Stimulated activated CD4-positive, alpha-beta T cell treated with anti-CD3 and anti-CD28 coated beads, Interleukin-4, amount 100 ng/mL, for 4 hours (primary cell): ENCODE results near the gene CERS6.
A peak's percentile ranks its signal among the peaks of the same experiment; 100 is the strongest.
"Not testable (repeated sequence)": the region's sequence is repeated elsewhere in the genome, so short reads cannot be mapped to it uniquely, and the experiment has no call there.

Source experiments
- DNase-seq, 2 experiments: peaks; one replicate each; pipeline ENCODE4 v3.0.0-alpha.2; 2020

Gene CERS6, protein sequence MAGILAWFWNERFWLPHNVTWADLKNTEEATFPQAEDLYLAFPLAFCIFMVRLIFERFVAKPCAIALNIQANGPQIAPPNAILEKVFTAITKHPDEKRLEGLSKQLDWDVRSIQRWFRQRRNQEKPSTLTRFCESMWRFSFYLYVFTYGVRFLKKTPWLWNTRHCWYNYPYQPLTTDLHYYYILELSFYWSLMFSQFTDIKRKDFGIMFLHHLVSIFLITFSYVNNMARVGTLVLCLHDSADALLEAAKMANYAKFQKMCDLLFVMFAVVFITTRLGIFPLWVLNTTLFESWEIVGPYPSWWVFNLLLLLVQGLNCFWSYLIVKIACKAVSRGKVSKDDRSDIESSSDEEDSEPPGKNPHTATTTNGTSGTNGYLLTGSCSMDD

GRCh38 chr2:168455645-168456520 is at the start of gene CERS6:
Gene CERS6 (plus strand): TSS chr2:168456272. CDS start chr2:168456449, 177 bp downstream.
- peak; percentile 84 to 87 for DNase-seq

DNA sequence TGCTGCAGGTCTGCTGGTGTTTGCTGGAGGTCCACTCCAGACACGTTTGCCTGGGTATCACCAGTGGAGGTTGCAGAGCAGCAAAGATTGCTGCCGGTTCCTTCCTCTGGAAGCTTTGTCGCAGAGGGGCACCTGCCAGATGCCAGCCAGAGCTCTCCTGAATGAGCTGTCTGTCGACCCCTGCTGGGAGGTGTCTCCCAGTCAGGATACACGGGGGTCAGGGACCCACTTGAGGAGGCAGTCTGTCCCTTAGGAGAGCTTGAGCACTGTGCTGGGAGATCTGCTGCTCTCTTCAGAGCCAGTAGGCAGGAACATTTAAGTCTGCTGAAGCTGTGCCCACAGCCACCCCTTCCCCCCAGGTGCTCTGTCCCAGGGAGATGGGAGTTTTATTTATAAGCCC is 43.8 kb upstream of the CERS6 start:
- DNase-seq: not testable (repeated sequence)

DNA sequence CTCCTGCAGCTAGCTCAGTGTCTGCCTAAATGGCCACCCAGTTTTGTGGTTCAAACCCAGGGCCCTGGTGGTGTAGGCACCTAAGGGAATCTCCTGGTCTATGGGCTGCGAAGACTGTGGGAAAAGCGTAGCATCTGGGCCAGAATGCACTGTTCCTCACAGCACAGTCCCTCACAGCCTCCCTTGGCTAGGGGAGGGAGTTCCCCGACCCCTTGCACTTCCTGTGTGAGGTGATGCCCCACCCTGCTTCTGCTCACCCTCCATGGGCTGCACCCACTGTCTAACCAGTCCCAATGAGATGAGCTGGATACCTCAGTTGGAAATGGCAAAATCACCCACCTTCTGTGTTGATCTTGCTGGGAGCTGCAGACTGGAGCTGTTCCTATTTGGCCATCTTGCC is 43.0 kb upstream of the CERS6 start:
- DNase-seq: not testable (repeated sequence)

GRCh38 chr2:168416555-168416954 is 39.5 kb upstream of the CERS6 start:
- DNase-seq: no peak

GRCh38 chr2:168422584-168422983 is 33.5 kb upstream of the CERS6 start:
- DNase-seq: no peak

GRCh38 chr2:168424112-168424951 is 31.7 kb upstream of the CERS6 start:
- DNase-seq: no peak

GRCh38 chr2:168424971-168425370 is 31.1 kb upstream of the CERS6 start:
- DNase-seq: no peak

GRCh38 chr2:168426861-168427260 is 29.2 kb upstream of the CERS6 start:
- DNase-seq: no peak

GRCh38 chr2:168427451-168427850 is 28.6 kb upstream of the CERS6 start:
- no peak for DNase-seq

DNA sequence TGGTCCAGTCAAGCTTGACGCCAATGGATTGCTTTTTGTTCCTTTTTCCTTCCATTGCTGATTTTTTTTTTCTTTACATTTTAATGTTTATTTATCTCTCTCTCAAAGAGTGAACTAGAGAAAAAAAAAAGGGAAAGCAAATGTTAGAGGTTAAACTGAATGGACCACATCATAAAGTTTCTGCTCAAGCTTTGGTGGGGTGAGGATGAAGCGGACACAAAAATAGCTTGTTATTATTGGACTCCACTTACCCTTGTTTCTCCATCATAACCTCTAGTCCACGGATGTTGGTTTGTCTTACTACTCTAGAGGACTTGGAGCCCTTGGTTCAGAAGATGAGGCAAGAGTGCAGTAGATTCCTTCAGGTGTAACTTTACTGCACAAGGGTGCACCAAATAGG is 27.6 kb upstream of the CERS6 start:
- no peak for DNase-seq

DNA sequence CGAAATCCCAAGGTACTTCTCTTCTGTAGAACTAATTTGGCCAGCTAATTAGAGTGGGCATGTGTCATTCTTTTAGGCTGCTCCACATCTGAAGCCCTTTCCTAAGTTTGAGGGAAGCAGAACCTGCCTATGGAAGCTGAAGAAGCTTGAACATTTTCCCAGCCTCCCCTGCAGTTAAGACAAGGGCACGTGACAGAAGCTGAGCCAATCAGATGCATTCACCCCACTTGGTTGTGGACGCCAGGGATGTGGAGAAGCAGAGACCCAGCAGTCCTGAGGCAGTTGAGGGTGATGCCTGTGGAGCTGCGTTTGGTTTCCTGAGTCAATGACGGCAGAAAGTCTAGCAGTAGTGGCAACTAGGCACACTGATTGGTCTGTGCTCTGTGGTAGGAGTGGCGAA is 26.1 kb upstream of the CERS6 start:
- no peak for DNase-seq

- no peak for DNase-seq
Observed at GRCh38 chr2:168430431-168430830, 25.6 kb upstream of the CERS6 start.

DNA sequence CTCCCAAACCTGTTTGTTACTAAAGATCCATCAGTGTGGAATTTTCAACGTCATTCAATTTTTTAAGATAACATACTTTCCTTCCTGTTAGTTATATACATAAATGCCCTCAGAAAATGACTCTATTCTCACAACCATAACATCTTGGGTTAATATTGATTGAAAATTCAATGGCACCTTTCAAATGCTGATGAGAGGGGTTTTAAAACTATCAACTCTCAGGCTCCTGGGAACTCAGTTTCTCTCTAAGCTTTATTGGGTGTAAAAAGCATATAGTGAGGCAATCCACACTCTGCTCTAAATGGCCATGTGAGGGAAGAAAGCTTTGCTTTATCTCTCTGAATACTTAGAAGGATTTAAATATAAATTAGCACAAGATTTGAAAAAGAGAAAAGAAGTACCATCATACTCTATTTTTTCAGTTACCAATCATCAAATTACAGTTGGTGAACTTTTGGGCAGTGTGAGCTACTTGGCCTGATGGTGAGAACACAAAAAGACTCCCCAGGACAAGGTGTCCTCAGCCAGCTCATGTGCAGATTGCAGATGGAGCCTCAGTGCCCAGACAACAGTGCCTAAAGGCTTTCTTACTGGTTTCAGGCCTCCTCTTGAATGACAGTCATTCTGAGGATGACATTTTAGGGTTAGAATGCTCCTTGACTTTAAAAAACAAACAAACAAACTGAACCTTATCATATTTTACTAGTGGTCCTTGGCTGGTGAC is 24.6 kb upstream of the CERS6 start:
- no peak for DNase-seq

DNA sequence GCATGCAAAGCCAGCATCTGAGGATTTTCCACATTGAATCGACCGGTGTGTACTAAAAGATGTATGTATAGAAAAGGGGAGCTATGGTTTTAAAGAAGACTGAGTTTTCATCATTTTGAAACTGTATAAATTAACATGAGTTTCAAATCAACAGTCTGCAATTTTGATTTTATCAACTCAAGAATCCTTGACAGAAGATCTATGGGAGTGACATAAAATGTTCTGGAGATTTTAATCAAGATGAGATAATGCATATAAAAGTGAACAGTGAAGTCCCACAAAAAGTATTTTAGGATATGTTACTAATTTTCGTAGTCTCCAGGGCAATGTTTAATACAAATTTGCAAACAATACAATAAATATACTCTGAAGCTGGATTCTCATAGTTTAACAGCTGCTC is 24.0 kb upstream of the CERS6 start:
- DNase-seq: no peak

DNA sequence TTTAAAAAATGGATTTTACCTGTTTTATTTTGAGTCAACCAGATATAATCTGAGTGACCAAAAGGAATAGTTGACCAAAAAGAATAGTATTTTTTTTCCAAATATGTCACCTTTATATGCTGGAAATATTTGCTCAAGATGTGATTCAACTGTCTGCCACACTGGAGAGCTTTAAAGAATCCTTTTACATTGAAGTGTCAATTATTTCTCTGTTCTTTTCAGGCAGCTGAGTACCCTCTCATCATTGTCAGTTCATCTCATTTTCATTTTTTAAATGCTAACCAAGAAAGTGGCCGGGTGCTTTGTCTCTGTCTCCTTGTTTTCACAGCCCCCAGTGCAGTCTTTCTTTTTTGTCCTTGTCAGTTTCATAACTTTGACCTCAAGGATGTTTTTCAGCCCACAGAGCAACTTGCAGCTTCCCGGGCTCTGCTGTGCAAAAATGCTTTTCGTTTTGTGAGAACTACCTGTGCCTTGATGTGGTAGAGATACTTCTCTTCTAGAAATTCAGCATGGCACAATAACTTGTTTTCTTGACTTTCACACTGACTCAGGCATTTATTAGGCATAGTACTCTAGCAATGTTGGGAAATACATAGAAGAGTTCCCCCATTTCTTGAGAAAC is 23.4 kb upstream of the CERS6 start:
- no peak for DNase-seq

DNA sequence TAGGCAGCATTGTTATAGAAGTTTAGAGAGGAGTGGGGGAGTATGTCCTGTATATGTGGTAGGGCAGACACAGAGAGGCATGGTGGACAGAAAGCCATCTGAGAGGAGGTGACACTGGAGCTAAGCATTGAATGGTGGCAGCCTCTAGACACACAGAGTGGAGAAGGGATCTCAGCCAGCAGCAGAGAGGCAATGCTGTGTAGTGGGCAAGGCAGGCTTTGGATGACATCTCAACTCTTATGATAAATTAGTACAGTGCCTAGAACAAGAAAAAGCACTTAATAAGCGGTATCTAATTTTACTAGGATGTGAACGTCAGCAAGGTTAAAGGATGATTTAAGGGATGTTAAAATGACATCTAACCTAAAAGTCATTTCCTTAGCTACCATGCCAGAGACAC is 22.5 kb upstream of the CERS6 start:
- DNase-seq: no peak

GRCh38 chr2:168434146-168434545 is 21.9 kb upstream of the CERS6 start:
- DNase-seq: no peak

GRCh38 chr2:168436840-168437239 is 19.2 kb upstream of the CERS6 start:
- no peak for DNase-seq

- DNase-seq: no peak
Observed at GRCh38 chr2:168438553-168438952, 17.5 kb upstream of the CERS6 start.

- no peak for DNase-seq
Observed at GRCh38 chr2:168439536-168439935, 16.5 kb upstream of the CERS6 start.

- no peak for DNase-seq
Observed at GRCh38 chr2:168441214-168441872, 14.7 kb upstream of the CERS6 start.
